Osteoblast (primary cell): Measurements from ENCODE around the gene PP2D1. TPM values are rescaled to one million over a fixed set of nuclear protein-coding genes. Genes with fewer than 3 reads are reported as not detected.
A peak's percentile ranks its signal among the peaks of the same experiment; 100 is the strongest.

Experiments used
- DNase-seq: peaks from one replicate; pipeline ENCODE4 v3.0.0; 2011; ENCODE audit warnings: low spot score, mixed read lengths; ENCODE audit not compliant: insufficient read length; ENCODE audit errors: missing footprints
- H2AFZ ChIP-seq: 2 replicates; pipeline ENCODE4 v1.6.0; 2011; ENCODE audit warnings: mild to moderate bottlenecking, low read length
- H3K27ac ChIP-seq: 2 replicates; pipeline ENCODE4 v1.5.1; 2011; ENCODE audit warnings: mild to moderate bottlenecking, low read depth, low read length, moderate library complexity
- H3K27me3 ChIP-seq: 2 replicates; pipeline ENCODE4 v1.6.0; 2012; ENCODE audit warnings: mild to moderate bottlenecking, control low read depth, inconsistent platforms, low read length, moderate library complexity; ENCODE audit not compliant: insufficient read depth
- H3K36me3 ChIP-seq: 2 replicates; pipeline ENCODE4 v1.5.1; 2011; ENCODE audit warnings: mild to moderate bottlenecking, low read length, control low read depth, moderate library complexity; ENCODE audit not compliant: insufficient read depth
- H3K4me1 ChIP-seq: 2 replicates; pipeline ENCODE4 v1.5.1; 2011; ENCODE audit warnings: mild to moderate bottlenecking, low read length, control low read depth, moderate library complexity; ENCODE audit not compliant: insufficient read depth
- H3K4me2 ChIP-seq: 2 replicates; pipeline ENCODE4 v1.6.0; 2011; ENCODE audit warnings: mild to moderate bottlenecking, low read length; ENCODE audit not compliant: insufficient read depth
- H3K4me3 ChIP-seq: fragments of 200-600 bp; sonication (generic); 3 replicates; pipeline ENCODE4 v1.5.1; 2012; ENCODE audit warnings: mild to moderate bottlenecking, low read length, inconsistent platforms; ENCODE audit not compliant: insufficient read depth
- H3K79me2 ChIP-seq: 2 replicates; pipeline ENCODE4 v1.6.0; 2012; ENCODE audit warnings: mild to moderate bottlenecking, low read length, control low read depth, inconsistent platforms; ENCODE audit not compliant: insufficient read depth
- H3K9me3 ChIP-seq: 2 replicates; pipeline ENCODE4 v1.5.1; 2011; ENCODE audit warnings: low read depth, low read length, control low read depth
- H4K20me1 ChIP-seq: 2 replicates; pipeline ENCODE4 v1.6.0; 2012; ENCODE audit warnings: mild to moderate bottlenecking, low read length, control low read depth; ENCODE audit not compliant: insufficient read depth
- CTCF ChIP-seq: IDR thresholded peaks from 2 replicates; pipeline ENCODE4 v1.5.1; 2011; ENCODE audit warnings: mild to moderate bottlenecking, low read depth, low read length, moderate library complexity; ENCODE audit errors: extremely low read depth
- total RNA-seq: library from RNA; depleted of rRNA; stranded (reverse); fragments of >200 nt; gene quantifications from 2 replicates; pipeline ENCODE4 v1.2.3, GENCODE V29; 2012

Gene PP2D1
- total RNA-seq, 1 donor, result not detected

DNA sequence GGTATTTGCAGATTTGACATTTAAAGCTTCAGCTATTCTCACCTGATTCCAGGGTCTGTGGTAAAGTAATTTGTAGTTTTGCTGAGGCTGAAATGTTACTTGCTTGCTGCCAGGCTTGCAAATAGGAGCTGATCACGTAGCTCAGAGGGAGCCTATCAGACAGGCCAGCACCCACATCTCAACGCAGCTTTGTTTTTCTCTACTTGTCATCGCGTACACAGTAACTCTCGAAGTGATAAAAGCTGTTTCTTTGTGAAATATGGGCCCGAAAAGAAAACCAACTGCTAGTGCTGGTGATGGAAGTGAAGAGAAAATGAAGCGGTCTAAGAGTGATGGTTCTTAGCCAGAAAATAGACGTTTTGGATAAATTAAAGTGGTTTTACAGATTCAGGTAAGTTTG is 41.7 kb downstream of the PP2D1 start:
- no peaks in the 10 kb centered on the region for H3K27me3 ChIP-seq
- H3K79me2 ChIP-seq, result peaks cover 87% of the 10 kb centered on the region
- peaks cover 8% of the 10 kb centered on the region for H3K36me3 ChIP-seq
- H3K4me3 ChIP-seq, result no peak overlapping the region
- H3K9me3 ChIP-seq, result no peaks in the 10 kb centered on the region
- no peak overlapping the region for H3K27ac ChIP-seq
- no peak for DNase-seq
- no peak overlapping the region for H2AFZ ChIP-seq
- H4K20me1 ChIP-seq, result peaks cover 51% of the 10 kb centered on the region
- no peak for TF ChIP-seq CTCF
- peaks cover 6% of the 10 kb centered on the region for H3K4me1 ChIP-seq
- H3K4me2 ChIP-seq, result no peak overlapping the region

- H3K4me3 ChIP-seq, result no peak overlapping the region
- no peak overlapping the region for H2AFZ ChIP-seq
- H3K4me1 ChIP-seq, result peaks cover 6% of the 10 kb centered on the region
- H3K9me3 ChIP-seq, result no peaks in the 10 kb centered on the region
- peaks cover 45% of the 10 kb centered on the region for H4K20me1 ChIP-seq
- no peak for TF ChIP-seq CTCF
- H3K4me2 ChIP-seq, result no peak overlapping the region
- H3K79me2 ChIP-seq, result peaks cover 96% of the 10 kb centered on the region
- H3K27me3 ChIP-seq, result no peaks in the 10 kb centered on the region
- H3K27ac ChIP-seq, result no peak overlapping the region
- peak; percentile 6 for DNase-seq
- H3K36me3 ChIP-seq, result no peaks in the 10 kb centered on the region
Measured at GRCh38 chr3:19967812-19968211, 44.3 kb downstream of the PP2D1 start.

- Histone ChIP-seq H3K36me3 (no peaks in the 10 kb centered on the region), H3K4me3 (no peak overlapping the region), H3K9me3 (no peaks in the 10 kb centered on the region), H3K79me2 (peaks cover 96% of the 10 kb centered on the region), H3K27ac (no peak overlapping the region), H3K27me3 (no peaks in the 10 kb centered on the region), H3K4me1 (peaks cover 6% of the 10 kb centered on the region), H3K4me2 (no peak overlapping the region), H4K20me1 (peaks cover 42% of the 10 kb centered on the region), H2AFZ (no peak overlapping the region)
- no peak for DNase-seq
- no peak for TF ChIP-seq CTCF
Measured at GRCh38 chr3:19967208-19967607, 44.9 kb downstream of the PP2D1 start.

DNA sequence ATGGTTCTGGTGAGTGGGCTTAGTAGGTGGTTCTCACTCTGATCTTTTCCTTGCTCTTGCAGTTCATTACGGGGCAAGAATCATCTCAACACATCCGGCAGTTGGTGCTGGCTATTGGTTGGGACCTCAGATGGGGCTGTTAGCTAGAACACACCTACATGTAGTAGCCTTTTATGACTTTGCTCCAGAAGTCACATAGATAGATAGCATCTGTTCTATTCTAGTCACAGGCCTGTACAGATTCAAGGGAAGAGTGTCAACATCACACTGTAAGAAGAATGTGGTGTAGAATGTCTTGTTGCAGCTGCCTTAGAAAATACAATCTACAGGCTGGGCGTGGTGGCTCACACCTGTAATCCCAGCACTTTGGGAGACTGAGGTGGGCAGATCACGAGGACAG is 50.1 kb downstream of the PP2D1 start:
- no peak overlapping the region for H3K4me2 ChIP-seq
- DNase-seq, result no peak
- TF ChIP-seq CTCF, result no peak
- peaks cover 4% of the 10 kb centered on the region for H3K36me3 ChIP-seq
- no peaks in the 10 kb centered on the region for H3K9me3 ChIP-seq
- no peaks in the 10 kb centered on the region for H3K4me1 ChIP-seq
- peaks cover 44% of the 10 kb centered on the region for H4K20me1 ChIP-seq
- H3K27ac ChIP-seq, result no peak overlapping the region
- peaks cover 98% of the 10 kb centered on the region for H3K79me2 ChIP-seq
- no peak overlapping the region for H3K4me3 ChIP-seq
- no peaks in the 10 kb centered on the region for H3K27me3 ChIP-seq
- no peak overlapping the region for H2AFZ ChIP-seq
